GM18907 (cell line): ENCODE measurements around the gene AP3D1.
A peak's percentile ranks its signal among the peaks of the same experiment; 100 is the strongest.

Experiments used
- ATAC-seq: cut with Tn5 transposase; IDR thresholded peaks from one replicate; pipeline ENCODE4 v1.9.1; 2021; ENCODE audit warnings: mild to moderate bottlenecking, moderate library complexity; ENCODE audit not compliant: unreplicated experiment

AP3D1 gene

GRCh38 chr19:2184422-2184975 is 33.1 kb upstream of the AP3D1 start:
- no peak for ATAC-seq

GRCh38 chr19:2181633-2181997 is 30.2 kb upstream of the AP3D1 start:
- no peak for ATAC-seq

GRCh38 chr19:2180881-2181632 is 29.7 kb upstream of the AP3D1 start:
- no peak for ATAC-seq

GRCh38 chr19:2180114-2180513 is 28.7 kb upstream of the AP3D1 start:
- ATAC-seq = no peak

- ATAC-seq = no peak
These were observed 27.7 kb upstream of the AP3D1 start for GRCh38 chr19:2179095-2179494.

- ATAC-seq = no peak
These were observed 25.1 kb upstream of the AP3D1 start for GRCh38 chr19:2176337-2176994.

- ATAC-seq = no peak
These were observed 24.4 kb upstream of the AP3D1 start for GRCh38 chr19:2175742-2176141.

GRCh38 chr19:2173767-2174577 is 22.6 kb upstream of the AP3D1 start:
- no peak for ATAC-seq

- ATAC-seq = no peak
These were observed 22.0 kb upstream of the AP3D1 start for GRCh38 chr19:2173388-2173766.

GRCh38 chr19:2171349-2172145 is 20.2 kb upstream of the AP3D1 start:
- ATAC-seq = peak; percentile 51

- ATAC-seq = no peak
These were observed 19.6 kb upstream of the AP3D1 start for GRCh38 chr19:2170987-2171348.

GRCh38 chr19:2170219-2170618 is 18.9 kb upstream of the AP3D1 start:
- no peak for ATAC-seq

GRCh38 chr19:2168619-2169424 is 17.5 kb upstream of the AP3D1 start:
- peak; percentile 50 for ATAC-seq

- peak; percentile 36 for ATAC-seq
These were observed 16.7 kb upstream of the AP3D1 start for GRCh38 chr19:2167896-2168618.

- no peak for ATAC-seq
These were observed 15.7 kb upstream of the AP3D1 start for GRCh38 chr19:2166741-2167738.

- ATAC-seq = peak; percentile 13
These were observed 12.9 kb upstream of the AP3D1 start for GRCh38 chr19:2164020-2164998.

- ATAC-seq = no peak
These were observed 9.0 kb upstream of the AP3D1 start for GRCh38 chr19:2160379-2160778.
